H1 (cell line): ENCODE data around the gene CYP4F3. TPM values are rescaled to one million over a fixed set of nuclear protein-coding genes. Genes with fewer than 3 reads are reported as not detected.

Experiments used
- CTCF ChIA-PET: fragments of 300-600 bp; sonication (Branson Sonifier 250); formaldehyde crosslinking; loops from one replicate; lab custom pipeline; 2021; ENCODE audit not compliant: partially characterized antibody; lab: Charles Lee
- POLR2A ChIA-PET: fragments of 300-600 bp; sonication (Branson Sonifier 250); formaldehyde crosslinking; loops from one replicate; lab custom pipeline; 2021; ENCODE audit warnings: inconsistent platforms; ENCODE audit not compliant: partially characterized antibody; lab: Charles Lee
- DNase-seq, 2 experiments: peaks; one replicate each; pipeline versions ENCODE4 v3.0.0 to v3.0.0-alpha.2; 2010 to 2022; ENCODE audit warnings: low spot score in 2 of 2, low read depth in 1 of 2, mixed read lengths in 1 of 2
- FAIRE-seq: peaks from 2 replicates; lab custom pipeline; 2011; peaks lifted over from hg19 to GRCh38; lab: Jason Lieb, UNC
- H2AFZ ChIP-seq: 2 replicates; pipeline ENCODE4 v1.8.1; 2012; ENCODE audit warnings: low read length, inconsistent platforms
- H2AK5ac ChIP-seq: 2 replicates; pipeline ENCODE4 v1.6.1; 2013; ENCODE audit warnings: low read depth, low read length
- H2BK120ac ChIP-seq: replicated peaks from 2 replicates; pipeline ENCODE3; 2013; ENCODE audit warnings: low read depth, low read length, inconsistent platforms
- H2BK12ac ChIP-seq: 2 replicates; pipeline ENCODE4 v1.6.1; 2013; ENCODE audit warnings: low read depth, low read length
- H2BK15ac ChIP-seq: 2 replicates; pipeline ENCODE4 v1.6.1; 2013; ENCODE audit warnings: low read length
- H2BK20ac ChIP-seq: 2 replicates; pipeline ENCODE4 v1.6.1; 2013; ENCODE audit warnings: low read length
- H2BK5ac ChIP-seq: 2 replicates; pipeline ENCODE4 v1.6.1; 2013; ENCODE audit warnings: low read depth, low read length
- H3K14ac ChIP-seq: 2 replicates; pipeline ENCODE4 v1.6.1; 2013; ENCODE audit warnings: inconsistent platforms; ENCODE audit not compliant: insufficient read length
- H3K18ac ChIP-seq: 2 replicates; pipeline ENCODE4 v1.6.1; 2013; ENCODE audit warnings: low read length; ENCODE audit errors: extremely low read depth
- H3K23ac ChIP-seq: 2 replicates; pipeline ENCODE4 v1.6.1; 2013; ENCODE audit warnings: inconsistent platforms; ENCODE audit not compliant: insufficient read length
- H3K23me2 ChIP-seq: 2 replicates; pipeline ENCODE4 v1.6.1; 2013; ENCODE audit warnings: low read depth, low read length
- H3K27ac ChIP-seq: 2 replicates; pipeline ENCODE4 v1.6.1; 2011; ENCODE audit warnings: low read depth, low read length, inconsistent platforms
- H3K27me3 ChIP-seq, 4 experiments: replicated peaks in 1 of 4; 1 replicate in 1 of 4; 2 replicates in 3 of 4; pipeline versions ENCODE4 v1.6.1 to v1.8.1; 2011 to 2013; ENCODE audit warnings: low read length in 3 of 4, mild to moderate bottlenecking in 3 of 4, inconsistent platforms in 2 of 4, mixed read lengths in 2 of 4, moderate library complexity in 1 of 4; ENCODE audit not compliant: control insufficient read depth in 3 of 4, insufficient read depth in 3 of 4; ENCODE audit errors: extremely low read depth in 1 of 4
- H3K36me3 ChIP-seq, 4 experiments: 2 replicates each; pipeline versions ENCODE4 v1.6.1 to v1.8.1; 2011 to 2013; ENCODE audit warnings: mild to moderate bottlenecking in 4 of 4, low read length in 3 of 4, moderate library complexity in 2 of 4, control low read depth in 1 of 4, inconsistent platforms in 1 of 4; ENCODE audit not compliant: insufficient read depth in 4 of 4, control insufficient read depth in 2 of 4
- H3K4ac ChIP-seq: replicated peaks from 2 replicates; pipeline ENCODE3; 2013; ENCODE audit warnings: low read length, low read depth, mixed read lengths, inconsistent platforms; ENCODE audit not compliant: insufficient read length
- H3K4me1 ChIP-seq, 4 experiments: replicated peaks in 1 of 4; 1 replicate in 1 of 4; 2 replicates in 3 of 4; pipeline versions ENCODE4 v1.6.1 to v1.8.1; 2011 to 2013; ENCODE audit warnings: low read length in 3 of 4, inconsistent platforms in 2 of 4, mixed read lengths in 1 of 4; ENCODE audit not compliant: insufficient read depth in 4 of 4, control insufficient read depth in 3 of 4
- H3K4me2 ChIP-seq, 2 experiments: 2 replicates each; pipeline versions ENCODE4 v1.6.1 to v1.8.1; 2011 to 2013; ENCODE audit warnings: low read depth in 2 of 2, low read length in 2 of 2, control low read depth in 1 of 2, inconsistent platforms in 1 of 2, mild to moderate bottlenecking in 1 of 2; ENCODE audit not compliant: insufficient read depth in 1 of 2
- H3K4me3 ChIP-seq, 4 experiments: fragments of 200-600, 300-600 bp in 1 of 4; sonication (generic), shearing (Covaris generic), sonication (Bioruptor Twin) in 1 of 4; 2 replicates each; pipeline versions ENCODE4 v1.5.1 to v1.8.1; 2011 to 2016; ENCODE audit warnings: low read length in 4 of 4, low read depth in 3 of 4, control low read depth in 2 of 4, inconsistent platforms in 2 of 4, mild to moderate bottlenecking in 2 of 4, mixed read lengths in 1 of 4, moderate library complexity in 1 of 4; ENCODE audit not compliant: insufficient read depth in 2 of 4; ENCODE audit errors: extremely low read depth in 1 of 4
- H3K56ac ChIP-seq: replicated peaks from 2 replicates; pipeline ENCODE3; 2013; ENCODE audit warnings: low read depth, mild to moderate bottlenecking, mixed read lengths, low read length, inconsistent platforms; ENCODE audit not compliant: insufficient read length
- H3K79me1 ChIP-seq: 2 replicates; pipeline ENCODE4 v1.6.1; 2013; ENCODE audit warnings: low read depth, low read length, control low read depth
- H3K79me2 ChIP-seq, 2 experiments: 2 replicates each; pipeline versions ENCODE4 v1.6.1 to v1.8.1; 2012 to 2013; ENCODE audit warnings: low read length in 2 of 2, mild to moderate bottlenecking in 2 of 2, inconsistent platforms in 1 of 2; ENCODE audit not compliant: insufficient read depth in 2 of 2, control insufficient read depth in 1 of 2
- H3K9ac ChIP-seq, 4 experiments: replicated peaks in 1 of 4; 1 replicate in 1 of 4; 2 replicates in 3 of 4; pipeline versions ENCODE4 v1.6.1 to v1.8.1; 2011 to 2013; ENCODE audit warnings: low read depth in 3 of 4, low read length in 3 of 4, control low read depth in 2 of 4, mild to moderate bottlenecking in 2 of 4, moderate library complexity in 2 of 4, inconsistent platforms in 1 of 4; ENCODE audit errors: extremely low read depth in 1 of 4
- H3K9me3 ChIP-seq, 2 experiments: 2 replicates each; pipeline versions ENCODE4 v1.6.1 to v1.8.1; 2012 to 2013; ENCODE audit warnings: mild to moderate bottlenecking in 2 of 2, moderate library complexity in 2 of 2, control low read depth in 1 of 2, inconsistent platforms in 1 of 2, low read depth in 1 of 2, low read length in 1 of 2, mixed read lengths in 1 of 2; ENCODE audit not compliant: insufficient read depth in 2 of 2
- H4K20me1 ChIP-seq, 2 experiments: replicated peaks in 1 of 2; 2 replicates each; pipeline versions ENCODE3 to v1.8.1; 2011 to 2013; ENCODE audit warnings: inconsistent platforms in 2 of 2, low read length in 2 of 2, mild to moderate bottlenecking in 1 of 2; ENCODE audit not compliant: insufficient read depth in 2 of 2, control insufficient read depth in 1 of 2
- H4K5ac ChIP-seq: 2 replicates; pipeline ENCODE4 v1.6.1; 2013; ENCODE audit warnings: low read length, low read depth, mixed read lengths, inconsistent platforms; ENCODE audit not compliant: insufficient read length
- H4K8ac ChIP-seq: 2 replicates; pipeline ENCODE4 v1.8.0; 2013; ENCODE audit warnings: mild to moderate bottlenecking, moderate library complexity, low read length, inconsistent platforms; ENCODE audit not compliant: insufficient read depth; ENCODE audit errors: extremely low read depth
- H4K91ac ChIP-seq: replicated peaks from 2 replicates; pipeline ENCODE3; 2013; ENCODE audit warnings: low read length, mixed read lengths, inconsistent platforms; ENCODE audit not compliant: insufficient read length
- CEBPB ChIP-seq: IDR thresholded peaks from 2 replicates; pipeline ENCODE4 v1.6.1; 2012; ENCODE audit warnings: low read depth, low read length
- CREB1 ChIP-seq: IDR thresholded peaks from 2 replicates; pipeline ENCODE4 v1.6.1; 2012; ENCODE audit warnings: inconsistent platforms
- GABPA ChIP-seq: IDR thresholded peaks from 2 replicates; pipeline ENCODE4 v1.6.1; 2011; ENCODE audit warnings: mild to moderate bottlenecking, low read length, moderate library complexity, borderline replicate concordance; ENCODE audit not compliant: insufficient read depth
- HDAC6 ChIP-seq: IDR thresholded peaks from one replicate; pipeline ENCODE4 v1.7.1; 2012; ENCODE audit warnings: low read depth, mild to moderate bottlenecking, inconsistent platforms, low read length, moderate library complexity
- MAX ChIP-seq: IDR thresholded peaks from 2 replicates; pipeline ENCODE4 v1.6.1; 2012; ENCODE audit warnings: inconsistent platforms
- NRF1 ChIP-seq: IDR thresholded peaks from 2 replicates; pipeline ENCODE4 v1.6.1; 2011; ENCODE audit warnings: mild to moderate bottlenecking, low read depth, low read length, improper control_type of control experiment
- PHF8 ChIP-seq: fragments of 200-600 bp; sonication (generic); conservative IDR thresholded peaks from 2 replicates; pipeline ENCODE4 v1.7.1; 2012; ENCODE audit warnings: low read depth, mild to moderate bottlenecking, inconsistent platforms, low read length, moderate library complexity
- RAD21 ChIP-seq, 2 experiments: IDR thresholded peaks in 1 of 2; conservative IDR thresholded peaks in 1 of 2; 2 replicates each; pipeline ENCODE4 v1.6.1; 2011; ENCODE audit warnings: low read depth in 2 of 2, low read length in 2 of 2, improper control_type of control experiment in 1 of 2, inconsistent platforms in 1 of 2, mild to moderate bottlenecking in 1 of 2, moderate library complexity in 1 of 2
- SIX5 ChIP-seq: IDR thresholded peaks from 2 replicates; pipeline ENCODE4 v1.6.1; 2011; ENCODE audit warnings: mild to moderate bottlenecking, low read depth, low read length
- SP2 ChIP-seq: IDR thresholded peaks from 2 replicates; pipeline ENCODE4 v1.6.1; 2012; ENCODE audit warnings: mild to moderate bottlenecking, low read length, inconsistent platforms
- SRF ChIP-seq: IDR thresholded peaks from 2 replicates; pipeline ENCODE4 v1.6.1; 2011; ENCODE audit warnings: mild to moderate bottlenecking, low read depth, low read length, moderate library complexity
- WGBS, 2 experiments: shearing (Covaris generic) in 1 of 2; methylation state at CpG; one replicate each; pipeline versions ENCODE4 v1.1.6 to v1.1.7; 2013 to 2015; ENCODE audit warnings: low lambda C conversion rate in 2 of 2, mixed read lengths in 2 of 2, inconsistent platforms in 1 of 2, low coverage in 1 of 2, missing lambda C conversion rate in 1 of 2; ENCODE audit not compliant: insufficient replicate concordance in 2 of 2, insufficient coverage in 1 of 2, insufficient read length in 1 of 2; ENCODE audit errors: extremely low coverage in 1 of 2, missing lambda C conversion rate in 1 of 2; 5-methylcytosine and 5-hydroxymethylcytosine counted together
- polyA plus RNA-seq, 7 experiments: library from polyadenylated mRNA; depleted of rRNA in 3 of 7; stranded (reverse) in 5 of 7; unstranded in 2 of 7; fragments of >200 nt in 5 of 7; fragments of 200-250 nt in 2 of 7; gene quantifications; 1 replicate in 5 of 7; 2 replicates in 1 of 7; 4 replicates in 1 of 7; pipeline versions ENCODE4 v1.2.1 to v1.2.3, GENCODE V29; 2011 to 2013; ENCODE audit warnings: missing spikeins in 2 of 7, mixed read lengths in 2 of 7
- total RNA-seq: library from RNA; stranded (reverse); fragmentation: NEBNext Ultra II Directional; extraction: Animal tissue kit (Norgen Biotek cat#: 25700); gene quantifications from 2 replicates; pipeline ENCODE4 v1.2.1, GENCODE V29; 2021

The CYP4F3 gene
- total and polyA plus RNA-seq, 2 of the 8 experiments (the other 6 are each of a cell fraction or from before 2014, with no cell fraction given): not detected

DNA sequence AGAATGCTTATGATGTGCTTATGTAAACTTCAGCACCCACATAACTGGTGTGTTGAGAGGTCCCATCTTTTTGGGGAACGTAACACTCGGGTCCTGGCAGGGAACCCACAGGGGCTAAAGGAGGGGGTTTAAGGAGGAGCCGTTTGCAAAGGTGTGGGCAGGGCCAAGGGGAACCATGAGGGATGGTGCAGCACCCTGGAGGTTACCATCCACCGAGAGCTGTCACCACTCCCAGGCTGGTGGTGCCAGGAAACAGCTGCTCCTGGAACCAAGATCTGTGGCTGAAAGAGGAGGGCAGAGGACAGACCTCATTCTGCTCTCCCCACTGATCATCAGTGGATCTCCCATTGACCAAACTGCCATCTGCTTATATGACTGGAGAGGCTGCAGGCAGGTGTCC is 48.9 kb upstream of the CYP4F3 start:
- Histone ChIP-seq H2AFZ (no peak overlapping the region), H3K79me2 (no peaks in the 10 kb centered on the region), H3K23me2 (no peaks in the 10 kb centered on the region), H3K27me3 (no peaks in the 10 kb centered on the region), H4K8ac (no peak overlapping the region), H3K27ac (no peak overlapping the region), H2BK20ac (no peak overlapping the region), H2BK5ac (no peak overlapping the region), H2AK5ac (no peak overlapping the region), H2BK120ac (no peak overlapping the region), H3K4me2 (no peak overlapping the region), H3K9ac (no peak overlapping the region), H3K14ac (no peak overlapping the region), H4K5ac (no peak overlapping the region), H3K18ac (no peak overlapping the region), H2BK15ac (no peak overlapping the region), H3K4me3 (no peak overlapping the region), H3K23ac (no peak overlapping the region), H4K91ac (no peak overlapping the region), H3K9me3 (peaks cover 43 to 80% of the 10 kb centered on the region in 2 experiments), H3K36me3 (no peaks in the 10 kb centered on the region), H3K4me1 (no peaks in the 10 kb centered on the region), H4K20me1 (no peaks in the 10 kb centered on the region), H3K56ac (no peak overlapping the region), H3K79me1 (no peaks in the 10 kb centered on the region), H3K4ac (no peak overlapping the region), H2BK12ac (no peak overlapping the region)
- no peak for FAIRE-seq
- CTCF ChIA-PET: no interaction called here
- DNase-seq: no peak
- 78% methylated on average over 4 of the region's 4 CpGs; no CpG with 5 or more reads in 1 of the 2 experiments for WGBS, 2 experiments
- POLR2A ChIA-PET: no interaction called here
- TF ChIP-seq PHF8 (no peak), GABPA (no peak), RAD21 (IDR thresholded peaks at IDR 0.05 in 1 of 2, conservative IDR thresholded peaks at IDR 0.05 in 1 of 2; ENCODE audit: low read depth in 2 of 2, low read length in 2 of 2) (no peak), CEBPB (no peak), HDAC6 (no peak), SP2 (no peak), SRF (no peak), NRF1 (no peak), CREB1 (no peak), MAX (no peak), SIX5 (no peak)
